Neural cell (in vitro differentiated cells): ENCODE results near the gene HMCN2. TPM values are rescaled to one million over a fixed set of nuclear protein-coding genes. Genes with fewer than 3 reads are reported as not detected.

Source experiments
- H2AFZ ChIP-seq: fragments of 200-600, 300-800 bp; sonication (generic), shearing (Covaris generic); 2 replicates; pipeline ENCODE4 v1.6.0; 2014; ENCODE audit warnings: low read depth, mild to moderate bottlenecking, antibody characterized with exemption, low read length, moderate library complexity
- H3F3A ChIP-seq: fragments of 200-600 bp; shearing (Covaris generic); 2 replicates; pipeline ENCODE4 v1.6.1; 2016; ENCODE audit warnings: mild to moderate bottlenecking, moderate library complexity, mixed read lengths, antibody characterized with exemption, low read length; ENCODE audit not compliant: insufficient read depth, poor library complexity, severe bottlenecking
- H3K27ac ChIP-seq: fragments of 200-600, 300-800 bp; sonication (generic), shearing (Covaris generic); 2 replicates; pipeline ENCODE4 v1.5.1; 2014; ENCODE audit warnings: mild to moderate bottlenecking, low read length, moderate library complexity
- H3K27me3 ChIP-seq: fragments of 300-800, 200-600 bp; sonication (generic), shearing (Covaris generic); 2 replicates; pipeline ENCODE4 v1.6.0; 2014; ENCODE audit warnings: mild to moderate bottlenecking, low read depth, low read length, moderate library complexity; ENCODE audit not compliant: insufficient read depth
- H3K36me3 ChIP-seq: fragments of 300-800, 200-600 bp; sonication (generic), shearing (Covaris generic); 2 replicates; pipeline ENCODE4 v1.5.1; 2014; ENCODE audit warnings: mild to moderate bottlenecking, antibody characterized with exemption, low read length, moderate library complexity; ENCODE audit not compliant: insufficient read depth
- H3K4me2 ChIP-seq: fragments of 300-800, 200-600 bp; sonication (generic), shearing (Covaris generic); 2 replicates; pipeline ENCODE4 v1.6.0; 2014; ENCODE audit warnings: mild to moderate bottlenecking, low read length
- H3K4me3 ChIP-seq: fragments of 300-800, 200-600 bp; sonication (generic), shearing (Covaris generic); 2 replicates; pipeline ENCODE4 v1.5.1; 2014; ENCODE audit warnings: mild to moderate bottlenecking, low read length, moderate library complexity
- H3K79me2 ChIP-seq: fragments of 200-600 bp; shearing (Covaris generic); replicated peaks from 2 replicates; pipeline ENCODE4 v1.6.0; 2014; ENCODE audit warnings: mild to moderate bottlenecking, low read length, moderate library complexity; ENCODE audit not compliant: insufficient read depth
- H3K9ac ChIP-seq: fragments of 300-800, 200-600 bp; sonication (generic), shearing (Covaris generic); 2 replicates; pipeline ENCODE4 v1.6.1; 2016; ENCODE audit warnings: mild to moderate bottlenecking, low read length, mixed read lengths
- H3K9me2 ChIP-seq: fragments of 200-600 bp; shearing (Covaris generic); 2 replicates; pipeline ENCODE4 v1.6.1; 2016; ENCODE audit warnings: mild to moderate bottlenecking, low read length, mixed read lengths; ENCODE audit not compliant: insufficient read depth
- H3K9me3 ChIP-seq: fragments of 200-600, 300-800 bp; sonication (generic), shearing (Covaris generic); 2 replicates; pipeline ENCODE4 v1.6.1; 2016; ENCODE audit warnings: mild to moderate bottlenecking, mixed run types, low read length, moderate library complexity, mixed read lengths
- H4K20me1 ChIP-seq: fragments of 200-600 bp; shearing (Covaris generic); 2 replicates; pipeline ENCODE4 v1.6.1; 2016; ENCODE audit warnings: mild to moderate bottlenecking, mixed run types; ENCODE audit not compliant: insufficient read depth
- EP300 ChIP-seq: fragments of 450-650 bp; conservative IDR thresholded peaks from 2 replicates; pipeline ENCODE4 v1.6.1; 2014; ENCODE audit warnings: antibody characterized with exemption, mild to moderate bottlenecking, moderate library complexity; ENCODE audit not compliant: poor library complexity, severe bottlenecking
- EZH2 ChIP-seq: fragments of 200-600, 300-800 bp; shearing (Covaris generic), sonication (generic); IDR thresholded peaks from 2 replicates; pipeline ENCODE4 v1.6.1; 2014; ENCODE audit warnings: antibody characterized with exemption, low read length, borderline replicate concordance, mild to moderate bottlenecking; ENCODE audit not compliant: insufficient read depth, poor library complexity, severe bottlenecking
- MXI1 ChIP-seq: fragments of 450-650 bp; conservative IDR thresholded peaks from 2 replicates; pipeline ENCODE4 v1.6.1; 2014; ENCODE audit warnings: antibody characterized with exemption, mild to moderate bottlenecking; ENCODE audit not compliant: poor library complexity, severe bottlenecking
- POLR2AphosphoS5 ChIP-seq: IDR thresholded peaks from 2 replicates; pipeline ENCODE4 v1.6.1; 2012
- RAD21 ChIP-seq: fragments of 450-650 bp; conservative IDR thresholded peaks from 2 replicates; pipeline ENCODE4 v1.6.1; 2014; ENCODE audit warnings: antibody characterized with exemption, mild to moderate bottlenecking, moderate library complexity
- SMC3 ChIP-seq: fragments of 450-650 bp; conservative IDR thresholded peaks from 2 replicates; pipeline ENCODE4 v1.6.1; 2014; ENCODE audit warnings: antibody characterized with exemption, mild to moderate bottlenecking, moderate library complexity; ENCODE audit not compliant: poor library complexity
- TAF1 ChIP-seq: IDR thresholded peaks from 2 replicates; pipeline ENCODE4 v1.6.1; 2012; ENCODE audit warnings: low read depth
- polyA plus RNA-seq: library from polyadenylated mRNA; depleted of rRNA; stranded (reverse); fragments of >200 nt; gene quantifications from 2 replicates; pipeline ENCODE4 v1.2.3, GENCODE V29; 2014
- TF ChIP-seq, protein P1 (sequence below): IDR thresholded peaks from 2 replicates; pipeline ENCODE4 v1.6.1; 2012; ENCODE audit warnings: borderline replicate concordance
- TF ChIP-seq, protein P2 (sequence below): fragments of 450-650 bp; IDR thresholded peaks from 2 replicates; pipeline ENCODE4 v1.5.1; 2014; ENCODE audit warnings: antibody characterized with exemption, mild to moderate bottlenecking, moderate library complexity; ENCODE audit not compliant: poor library complexity, severe bottlenecking

Gene HMCN2
- polyA plus RNA-seq, 1 donor from 2014 or later = 1.7 TPM

- Histone ChIP-seq H3K4me3 (no peak overlapping the region), H3K4me2 (no peak overlapping the region), H3K9ac (no peak overlapping the region), H3K9me2 (no peaks in the 10 kb centered on the region), H3K79me2 (no peaks in the 10 kb centered on the region), H3K27ac (no peak overlapping the region), H4K20me1 (no peaks in the 10 kb centered on the region), H3K27me3 (no peaks in the 10 kb centered on the region), H3K36me3 (no peaks in the 10 kb centered on the region), H2AFZ (no peak overlapping the region), H3F3A (no peaks in the 10 kb centered on the region), H3K9me3 (no peaks in the 10 kb centered on the region)
- TF ChIP-seq EP300 = no peak
- no peak for TF ChIP-seq POLR2AphosphoS5
- TF ChIP-seq SMC3 = no peak
- TF ChIP-seq RAD21 = no peak
- no peak for TF ChIP-seq EZH2
Measured at GRCh38 chr9:130459151-130459550, 193.6 kb downstream of the HMCN2 start.

- no peak overlapping the region for H3K4me2 ChIP-seq
- no peaks in the 10 kb centered on the region for H3F3A ChIP-seq
- no peaks in the 10 kb centered on the region for H3K9me3 ChIP-seq
- H3K79me2 ChIP-seq = no peaks in the 10 kb centered on the region
- no peak overlapping the region for H3K4me3 ChIP-seq
- no peak overlapping the region for H3K27ac ChIP-seq
- no peaks in the 10 kb centered on the region for H3K36me3 ChIP-seq
- no peak overlapping the region for H2AFZ ChIP-seq
- TF ChIP-seq RAD21 = no peak
- TF ChIP-seq MXI1 = no peak
- TF ChIP-seq, protein P1, sequence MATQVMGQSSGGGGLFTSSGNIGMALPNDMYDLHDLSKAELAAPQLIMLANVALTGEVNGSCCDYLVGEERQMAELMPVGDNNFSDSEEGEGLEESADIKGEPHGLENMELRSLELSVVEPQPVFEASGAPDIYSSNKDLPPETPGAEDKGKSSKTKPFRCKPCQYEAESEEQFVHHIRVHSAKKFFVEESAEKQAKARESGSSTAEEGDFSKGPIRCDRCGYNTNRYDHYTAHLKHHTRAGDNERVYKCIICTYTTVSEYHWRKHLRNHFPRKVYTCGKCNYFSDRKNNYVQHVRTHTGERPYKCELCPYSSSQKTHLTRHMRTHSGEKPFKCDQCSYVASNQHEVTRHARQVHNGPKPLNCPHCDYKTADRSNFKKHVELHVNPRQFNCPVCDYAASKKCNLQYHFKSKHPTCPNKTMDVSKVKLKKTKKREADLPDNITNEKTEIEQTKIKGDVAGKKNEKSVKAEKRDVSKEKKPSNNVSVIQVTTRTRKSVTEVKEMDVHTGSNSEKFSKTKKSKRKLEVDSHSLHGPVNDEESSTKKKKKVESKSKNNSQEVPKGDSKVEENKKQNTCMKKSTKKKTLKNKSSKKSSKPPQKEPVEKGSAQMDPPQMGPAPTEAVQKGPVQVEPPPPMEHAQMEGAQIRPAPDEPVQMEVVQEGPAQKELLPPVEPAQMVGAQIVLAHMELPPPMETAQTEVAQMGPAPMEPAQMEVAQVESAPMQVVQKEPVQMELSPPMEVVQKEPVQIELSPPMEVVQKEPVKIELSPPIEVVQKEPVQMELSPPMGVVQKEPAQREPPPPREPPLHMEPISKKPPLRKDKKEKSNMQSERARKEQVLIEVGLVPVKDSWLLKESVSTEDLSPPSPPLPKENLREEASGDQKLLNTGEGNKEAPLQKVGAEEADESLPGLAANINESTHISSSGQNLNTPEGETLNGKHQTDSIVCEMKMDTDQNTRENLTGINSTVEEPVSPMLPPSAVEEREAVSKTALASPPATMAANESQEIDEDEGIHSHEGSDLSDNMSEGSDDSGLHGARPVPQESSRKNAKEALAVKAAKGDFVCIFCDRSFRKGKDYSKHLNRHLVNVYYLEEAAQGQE = no peak
- no peak for TF ChIP-seq TAF1
- no peak for TF ChIP-seq SMC3
- TF ChIP-seq EZH2 = no peak
- TF ChIP-seq POLR2AphosphoS5 = no peak
- TF ChIP-seq, protein P2, sequence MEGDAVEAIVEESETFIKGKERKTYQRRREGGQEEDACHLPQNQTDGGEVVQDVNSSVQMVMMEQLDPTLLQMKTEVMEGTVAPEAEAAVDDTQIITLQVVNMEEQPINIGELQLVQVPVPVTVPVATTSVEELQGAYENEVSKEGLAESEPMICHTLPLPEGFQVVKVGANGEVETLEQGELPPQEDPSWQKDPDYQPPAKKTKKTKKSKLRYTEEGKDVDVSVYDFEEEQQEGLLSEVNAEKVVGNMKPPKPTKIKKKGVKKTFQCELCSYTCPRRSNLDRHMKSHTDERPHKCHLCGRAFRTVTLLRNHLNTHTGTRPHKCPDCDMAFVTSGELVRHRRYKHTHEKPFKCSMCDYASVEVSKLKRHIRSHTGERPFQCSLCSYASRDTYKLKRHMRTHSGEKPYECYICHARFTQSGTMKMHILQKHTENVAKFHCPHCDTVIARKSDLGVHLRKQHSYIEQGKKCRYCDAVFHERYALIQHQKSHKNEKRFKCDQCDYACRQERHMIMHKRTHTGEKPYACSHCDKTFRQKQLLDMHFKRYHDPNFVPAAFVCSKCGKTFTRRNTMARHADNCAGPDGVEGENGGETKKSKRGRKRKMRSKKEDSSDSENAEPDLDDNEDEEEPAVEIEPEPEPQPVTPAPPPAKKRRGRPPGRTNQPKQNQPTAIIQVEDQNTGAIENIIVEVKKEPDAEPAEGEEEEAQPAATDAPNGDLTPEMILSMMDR = no peak
- no peak for TF ChIP-seq EP300
- H4K20me1 ChIP-seq = no peaks in the 10 kb centered on the region
- no peak overlapping the region for H3K9ac ChIP-seq
- no peaks in the 10 kb centered on the region for H3K9me2 ChIP-seq
- H3K27me3 ChIP-seq = no peaks in the 10 kb centered on the region
Measured at GRCh38 chr9:130459941-130460669, 194.5 kb downstream of the HMCN2 start.
